IPS-18c (cell line): ENCODE data around the gene GHRH.

Experiments used
- H3K4me3 ChIP-seq: 2 replicates; pipeline ENCODE4 v1.7.0; 2013; ENCODE audit warnings: low read depth, mild to moderate bottlenecking, low read length, moderate library complexity; ENCODE audit not compliant: insufficient read depth
- H3K9me3 ChIP-seq: one replicate; pipeline ENCODE4 v1.6.1; 2013; ENCODE audit warnings: mild to moderate bottlenecking, low read length, moderate library complexity; ENCODE audit not compliant: control insufficient read depth, insufficient read depth

GHRH gene

GRCh38 chr20:37273988-37274387 is 12.4 kb upstream of the GHRH start:
- no peak overlapping the region for H3K4me3 ChIP-seq
- no peaks in the 10 kb centered on the region for H3K9me3 ChIP-seq

GRCh38 chr20:37271421-37271768 is 9.8 kb upstream of the GHRH start:
- no peaks in the 10 kb centered on the region for H3K9me3 ChIP-seq
- H3K4me3 ChIP-seq: no peak overlapping the region

- no peak overlapping the region for H3K4me3 ChIP-seq
These were observed 9.2 kb upstream of the GHRH start for GRCh38 chr20:37270576-37271420.

GRCh38 chr20:37267667-37268313 is 6.2 kb upstream of the GHRH start:
- no peaks in the 10 kb centered on the region for H3K9me3 ChIP-seq
- no peak overlapping the region for H3K4me3 ChIP-seq

More at GRCh38 chr20:37270576-37271420, 9.2 kb upstream of the GHRH start:
- H3K9me3 ChIP-seq: no peaks in the 10 kb centered on the region

- Histone ChIP-seq H3K4me3 (no peak overlapping the region), H3K9me3 (no peaks in the 10 kb centered on the region)
These were observed 5.5 kb upstream of the GHRH start for GRCh38 chr20:37266940-37267666.

- Histone ChIP-seq H3K4me3 (no peak overlapping the region), H3K9me3 (no peaks in the 10 kb centered on the region)
These were observed 3.5 kb upstream of the GHRH start for GRCh38 chr20:37265152-37265551.

GRCh38 chr20:37263686-37264085 is 2.1 kb upstream of the GHRH start:
- Histone ChIP-seq H3K9me3 (no peaks in the 10 kb centered on the region), H3K4me3 (no peak overlapping the region)

- Histone ChIP-seq H3K9me3 (no peaks in the 10 kb centered on the region), H3K4me3 (no peak overlapping the region)
These were observed 891 bp upstream of the GHRH start for GRCh38 chr20:37262505-37262904.

GRCh38 chr20:37260923-37261322 is 691 bp downstream of the GHRH start:
- no peaks in the 10 kb centered on the region for H3K9me3 ChIP-seq
- H3K4me3 ChIP-seq: no peak overlapping the region

- H3K4me3 ChIP-seq: no peak overlapping the region
- no peaks in the 10 kb centered on the region for H3K9me3 ChIP-seq
These were observed 1.7 kb downstream of the GHRH start for GRCh38 chr20:37259865-37260264.

GRCh38 chr20:37259031-37259430 is 2.6 kb downstream of the GHRH start:
- Histone ChIP-seq H3K4me3 (no peak overlapping the region), H3K9me3 (no peaks in the 10 kb centered on the region)

GRCh38 chr20:37257988-37258387 is 3.6 kb downstream of the GHRH start:
- Histone ChIP-seq H3K4me3 (no peak overlapping the region), H3K9me3 (no peaks in the 10 kb centered on the region)

GRCh38 chr20:37257530-37257929 is 4.1 kb downstream of the GHRH start:
- H3K4me3 ChIP-seq: no peak overlapping the region
- H3K9me3 ChIP-seq: no peaks in the 10 kb centered on the region

- H3K9me3 ChIP-seq: no peaks in the 10 kb centered on the region
These were observed 5.3 kb downstream of the GHRH start for GRCh38 chr20:37256286-37256685.

GRCh38 chr20:37254114-37254878 is 7.3 kb downstream of the GHRH start:
- no peak overlapping the region for H3K4me3 ChIP-seq
- H3K9me3 ChIP-seq: no peaks in the 10 kb centered on the region

More at GRCh38 chr20:37256286-37256685, 5.3 kb downstream of the GHRH start:
- H3K4me3 ChIP-seq: no peak overlapping the region

GRCh38 chr20:37253087-37253486 is 8.5 kb downstream of the GHRH start:
- H3K4me3 ChIP-seq: no peak overlapping the region
- H3K9me3 ChIP-seq: no peaks in the 10 kb centered on the region

GRCh38 chr20:37251825-37252477 is 9.7 kb downstream of the GHRH start:
- Histone ChIP-seq H3K4me3 (no peak overlapping the region), H3K9me3 (no peaks in the 10 kb centered on the region)
